Panc1 (cell line): ENCODE results near the gene ZNRF4. TPM values are rescaled to one million over a fixed set of nuclear protein-coding genes. Genes with fewer than 3 reads are reported as not detected.

ENCODE experiments used
- ATAC-seq: fragments of 200-7000 bp; cut with Tn5 transposase; 2 replicates; pipeline ENCODE4 v1.9.1; 2020; ENCODE audit warnings: mild to moderate bottlenecking, moderate library complexity
- BruUV-seq: library from RNA; stranded (reverse); fragments of 400-500 nt; replicated peaks from 2 replicates; lab custom pipeline; 2021; lab: Mats Ljungman, UMichigan
- CTCF ChIA-PET: fragments of 300-600 bp; sonication (Branson Sonifier 250); formaldehyde crosslinking; loops from one replicate; lab custom pipeline; 2022; ENCODE audit warnings: antibody characterized with exemption; lab: Charles Lee
- POLR2A ChIA-PET: fragments of 300-600 bp; sonication (Branson Sonifier 250); formaldehyde crosslinking; loops from one replicate; lab custom pipeline; 2022; ENCODE audit warnings: antibody characterized with exemption; lab: Charles Lee
- DNase-seq: peaks from one replicate; pipeline ENCODE4 v3.0.0-alpha.2; 2010; ENCODE audit warnings: low read depth, low spot score
- H3K27ac ChIP-seq: 2 replicates; pipeline ENCODE4 v1.5.1; 2011; ENCODE audit warnings: mild to moderate bottlenecking, low read length, inconsistent platforms
- H3K27me3 ChIP-seq: fragments of 200-500 bp; sonication (Bioruptor generic); 2 replicates; pipeline ENCODE4 v1.6.0; 2014; ENCODE audit warnings: low read length, inconsistent platforms; ENCODE audit not compliant: control insufficient read depth, insufficient read depth
- H3K36me3 ChIP-seq: fragments of 200-500 bp; sonication (Bioruptor generic); 2 replicates; pipeline ENCODE4 v1.5.1; 2014; ENCODE audit warnings: inconsistent platforms, mild to moderate bottlenecking, low read length, moderate library complexity; ENCODE audit not compliant: control insufficient read depth, insufficient read depth
- H3K4me1 ChIP-seq: 2 replicates; pipeline ENCODE4 v1.5.1; 2011; ENCODE audit warnings: inconsistent platforms, mild to moderate bottlenecking, low read length, moderate library complexity; ENCODE audit not compliant: control insufficient read depth, insufficient read depth
- H3K4me3 ChIP-seq, 2 experiments: 2 replicates each; pipeline ENCODE4 v1.5.1; 2011 to 2012; ENCODE audit warnings: low read depth in 2 of 2, low read length in 2 of 2, mild to moderate bottlenecking in 2 of 2, inconsistent platforms in 1 of 2, moderate library complexity in 1 of 2
- H3K9me3 ChIP-seq: fragments of 200-500 bp; sonication (Bioruptor generic); 2 replicates; pipeline ENCODE4 v1.5.1; 2014; ENCODE audit warnings: low read depth, mild to moderate bottlenecking, inconsistent platforms, low read length, moderate library complexity; ENCODE audit not compliant: control insufficient read depth, insufficient read depth
- CTCF ChIP-seq: fragments of 450-650 bp; IDR thresholded peaks from 2 replicates; pipeline ENCODE4 v1.5.1; 2017; ENCODE audit warnings: mild to moderate bottlenecking
- POLR2AphosphoS5 ChIP-seq: IDR thresholded peaks from 2 replicates; pipeline ENCODE4 v1.6.1; 2012; ENCODE audit warnings: mild to moderate bottlenecking, low read depth, low read length, moderate library complexity
- REST ChIP-seq, 2 experiments: IDR thresholded peaks; 2 replicates each; pipeline ENCODE4 v1.6.1; 2011 to 2012; ENCODE audit warnings: low read depth in 2 of 2, control low read depth in 1 of 2, low read length in 1 of 2, mild to moderate bottlenecking in 1 of 2, moderate library complexity in 1 of 2; ENCODE audit not compliant: insufficient read depth in 1 of 2
- SIN3A ChIP-seq: IDR thresholded peaks from 2 replicates; pipeline ENCODE4 v1.6.1; 2012; ENCODE audit warnings: low read depth, mild to moderate bottlenecking, low read length, moderate library complexity, borderline replicate concordance; ENCODE audit not compliant: insufficient read depth
- TCF7L2 ChIP-seq: IDR thresholded peaks from 2 replicates; pipeline ENCODE4 v1.6.1; 2011; ENCODE audit warnings: mild to moderate bottlenecking, low read depth, low read length, inconsistent platforms
- in situ Hi-C: cut with HindIII; loops from 2 replicates; pipeline ENCODE4 v1.10.0; 2016; ENCODE audit warnings: low sequenced_read_pairs, low pct_unique_long_range_greater_than_20kb
- intact Hi-C: fragments of 100-400 bp; cut with micrococcal nuclease; formaldehyde crosslinking; loops from one replicate; pipeline ENCODE4 v1.10.0; 2022; ENCODE audit not compliant: unreplicated experiment
- total RNA-seq: library from RNA; stranded (reverse); gene quantifications from one replicate; pipeline ENCODE4 v1.2.1, GENCODE V29; 2021; ENCODE audit not compliant: unreplicated experiment

Gene ZNRF4
- total RNA-seq, 1 experiment from 2014 or later, result not detected

GRCh38 chr19:5445561-5446055 is 9.6 kb upstream of the ZNRF4 start:
- H3K27ac ChIP-seq, result no peak overlapping the region
- H3K36me3 ChIP-seq, result no peaks in the 10 kb centered on the region
- no peak overlapping the region for H3K4me3 ChIP-seq
- no TSS peak for BruUV-seq
- DNase-seq, result no peak
- ChIA-PET CTCF (no interaction called here), POLR2A (no interaction called here)
- ATAC-seq, result no peak
- no peak for TF ChIP-seq SIN3A
- no peak for TF ChIP-seq TCF7L2
- TF ChIP-seq CTCF, result no peak
- TF ChIP-seq REST (IDR thresholded peaks at IDR 0.05; ENCODE audit: insufficient read depth in 1 of 2, low read depth in 2 of 2, low read length in 1 of 2), result no peak
- TF ChIP-seq POLR2AphosphoS5, result no peak
- H3K27me3 ChIP-seq, result no peaks in the 10 kb centered on the region
- H3K4me1 ChIP-seq, result no peaks in the 10 kb centered on the region
- intact Hi-C loops, result no loop called here
- H3K9me3 ChIP-seq, result no peaks in the 10 kb centered on the region
- in situ Hi-C loops, result no loop called here

GRCh38 chr19:5447700-5448311 is 7.4 kb upstream of the ZNRF4 start:
- H3K4me3 ChIP-seq, result no peak overlapping the region
- no peaks in the 10 kb centered on the region for H3K27me3 ChIP-seq
- in situ Hi-C loops, result no loop called here
- no peak for TF ChIP-seq SIN3A
- H3K4me1 ChIP-seq, result no peaks in the 10 kb centered on the region
- ATAC-seq, result no peak
- no peaks in the 10 kb centered on the region for H3K36me3 ChIP-seq
- no TSS peak for BruUV-seq
- DNase-seq, result no peak
- ChIA-PET CTCF (interaction anchor here (0.6 to 0.7 kb wide), 2 partner anchors 58 to 149 kb away, joined by 4 to 10 read pairs; no protein-coding TSS in a partner anchor), POLR2A (no interaction called here)
- intact Hi-C loops, result no loop called here
- H3K27ac ChIP-seq, result no peak overlapping the region
- no peaks in the 10 kb centered on the region for H3K9me3 ChIP-seq

- Histone ChIP-seq H3K36me3 (no peaks in the 10 kb centered on the region), H3K4me3 (no peak overlapping the region), H3K4me1 (no peaks in the 10 kb centered on the region), H3K27me3 (no peaks in the 10 kb centered on the region), H3K27ac (no peak overlapping the region), H3K9me3 (no peaks in the 10 kb centered on the region)
- DNase-seq (no peak), ATAC-seq (no peak)
- CTCF ChIA-PET, result interaction anchor here (0.7 kb wide), 1 partner anchor 150 kb away, joined by 4 read pairs; no protein-coding TSS in a partner anchor
- TF ChIP-seq CTCF (no peak), TCF7L2 (no peak), POLR2AphosphoS5 (no peak)
- in situ Hi-C loops, result no loop called here
- no TSS peak for BruUV-seq
- intact Hi-C loops, result no loop called here
- POLR2A ChIA-PET, result no interaction called here
Measured at GRCh38 chr19:5448374-5448773, 6.8 kb upstream of the ZNRF4 start.
